ENCODE results near the gene PES1.

Gene PES1

DNA sequence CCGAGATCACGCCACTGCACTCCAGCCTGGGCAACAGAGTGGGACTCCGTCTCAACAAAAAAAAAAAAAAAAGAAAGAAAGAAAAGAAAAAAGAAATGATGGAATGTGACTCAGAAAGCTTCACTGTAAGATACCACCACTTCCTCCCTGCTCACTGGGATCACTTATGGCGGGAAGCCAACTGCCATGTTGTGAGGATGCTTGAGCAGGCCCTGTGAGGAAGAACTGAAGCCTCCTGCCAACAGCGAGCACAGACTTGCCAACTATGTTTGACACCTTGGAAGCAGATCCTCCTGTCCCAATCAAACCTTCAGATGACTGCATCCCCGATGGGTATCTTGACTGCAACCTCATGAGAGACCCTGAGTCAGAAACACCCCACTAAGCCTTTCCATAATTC is 53.4 kb downstream of the PES1 start:
- DNase-seq = no peak

DNA sequence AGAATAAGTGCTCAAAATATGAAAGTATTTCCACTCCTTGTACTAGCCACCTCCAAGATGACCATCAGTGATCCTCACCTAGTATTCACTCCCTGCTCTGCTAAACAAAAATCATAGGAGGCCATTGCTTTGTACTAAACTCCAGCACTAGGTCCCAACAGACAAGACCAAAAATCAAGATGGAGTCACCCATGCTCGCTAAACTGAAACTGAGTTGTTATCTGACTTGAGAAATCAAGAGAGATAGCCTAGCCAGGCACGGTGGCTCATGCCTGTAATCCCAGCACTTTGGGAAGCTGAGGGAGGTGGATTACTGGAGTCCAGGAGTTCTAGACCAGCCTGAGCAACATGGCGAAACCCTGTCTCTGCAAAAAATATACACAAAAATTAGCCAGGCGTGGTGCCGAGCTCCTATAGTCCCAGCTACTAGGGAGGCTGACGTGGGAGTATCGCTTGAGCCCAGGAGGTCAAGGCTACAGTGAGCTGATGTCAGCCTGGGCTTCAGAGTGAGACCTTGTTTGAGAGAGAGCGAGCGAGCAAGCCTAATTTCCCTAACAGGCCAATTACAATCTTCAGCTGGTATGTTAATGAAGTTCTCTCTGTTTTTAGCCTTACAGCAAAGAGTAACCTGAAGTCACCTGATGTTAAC is 54.5 kb downstream of the PES1 start:
- Mint-ChIP-seq H3K27ac (peak overlapping the region; percentile 8), H3K4me1 (ENCODE audit: low read depth) (peaks cover 1% of the 10 kb centered on the region), H3K4me3 (no peak overlapping the region), H3K27me3 (peaks cover 23% of the 10 kb centered on the region), H3K36me3 (ENCODE audit: low read depth) (no peaks in the 10 kb centered on the region), H3K9me3 (no peaks in the 10 kb centered on the region)
- DNase-seq = no peak

More for the DNA sequence above, 53.4 kb downstream of the PES1 start:
- Mint-ChIP-seq H3K27ac (no peak overlapping the region), H3K36me3 (ENCODE audit: low read depth) (no peaks in the 10 kb centered on the region), H3K27me3 (peaks cover 32% of the 10 kb centered on the region), H3K4me1 (ENCODE audit: low read depth) (peaks cover 4% of the 10 kb centered on the region), H3K4me3 (no peak overlapping the region), H3K9me3 (no peaks in the 10 kb centered on the region)

DNA sequence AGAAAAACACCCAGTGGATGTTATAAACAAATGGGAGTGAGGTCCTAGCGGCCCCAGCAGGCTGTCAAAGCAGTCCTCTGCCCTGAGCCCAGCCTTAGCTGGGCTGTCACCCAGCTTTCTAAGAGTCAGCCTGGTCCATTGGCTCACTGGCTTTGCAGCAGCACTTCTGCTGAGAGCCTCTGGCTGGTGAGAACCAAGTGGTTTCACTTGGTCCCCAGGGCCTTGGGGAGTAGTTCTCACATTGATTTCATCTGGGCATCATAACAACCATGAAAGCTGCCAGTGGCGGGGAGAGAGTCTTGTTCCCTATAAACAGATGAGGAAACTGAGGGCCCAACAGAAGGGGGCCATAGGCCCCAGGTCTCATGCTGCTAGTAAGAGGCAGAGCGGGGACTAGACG is 56.5 kb downstream of the PES1 start:
- H3K27ac Mint-ChIP-seq = no peak overlapping the region
- H3K4me1 Mint-ChIP-seq (ENCODE audit: low read depth) = no peaks in the 10 kb centered on the region
- no peaks in the 10 kb centered on the region for H3K36me3 Mint-ChIP-seq (ENCODE audit: low read depth)
- H3K4me3 Mint-ChIP-seq = no peak overlapping the region
- no peak for DNase-seq
- H3K27me3 Mint-ChIP-seq = peaks cover 10% of the 10 kb centered on the region
- no peaks in the 10 kb centered on the region for H3K9me3 Mint-ChIP-seq

DNA sequence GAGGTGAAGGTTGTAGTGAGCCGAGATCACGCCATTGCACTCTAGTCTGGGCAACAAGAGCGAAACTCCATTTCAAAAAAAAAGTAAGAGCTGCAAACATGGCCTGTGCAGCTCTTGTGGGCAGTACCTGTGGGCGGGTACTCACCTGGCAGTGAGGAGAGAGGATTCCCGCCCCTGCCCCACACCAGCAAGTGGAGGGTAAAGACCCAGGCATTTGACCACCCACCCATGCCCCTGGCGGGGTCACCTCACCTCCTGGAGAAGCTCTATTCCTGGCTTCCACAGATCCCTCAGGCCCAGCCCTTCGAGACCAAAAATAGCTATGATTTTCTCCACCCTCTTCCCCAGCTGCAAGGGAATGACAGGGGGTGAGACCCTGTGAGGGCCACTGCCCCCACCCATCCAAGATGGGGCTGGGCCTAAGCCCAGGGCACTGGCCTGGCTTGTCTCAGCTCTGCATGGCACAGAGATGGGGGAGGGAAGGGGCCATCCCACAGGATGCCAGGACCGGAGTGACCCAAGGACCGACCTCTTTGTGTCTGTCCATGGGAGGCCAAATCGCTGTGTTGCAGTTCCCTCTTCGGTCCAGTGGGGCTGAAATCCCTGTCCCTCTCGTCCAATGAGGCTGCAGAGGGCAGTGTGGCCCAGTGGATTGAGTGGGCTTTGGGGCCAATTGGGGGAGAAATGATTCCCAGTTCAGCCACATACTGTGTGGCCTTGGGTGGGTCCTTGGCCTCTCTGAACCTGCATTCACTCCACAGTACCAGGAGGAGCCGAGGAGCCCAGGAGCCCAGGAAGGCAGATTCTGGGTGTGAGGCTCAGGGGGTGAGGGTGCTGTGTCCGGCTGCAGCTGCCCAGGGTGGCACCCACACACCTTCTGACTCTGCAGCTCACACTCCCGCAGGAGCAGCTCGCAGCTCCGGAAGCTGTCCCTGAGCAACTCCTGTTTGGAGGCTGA is 59.8 kb downstream of the PES1 start:
- no peak for DNase-seq
- H3K36me3 Mint-ChIP-seq (ENCODE audit: low read depth) = no peaks in the 10 kb centered on the region
- no peaks in the 10 kb centered on the region for H3K4me1 Mint-ChIP-seq (ENCODE audit: low read depth)
- no peaks in the 10 kb centered on the region for H3K9me3 Mint-ChIP-seq
- H3K27ac Mint-ChIP-seq = no peak overlapping the region
- H3K4me3 Mint-ChIP-seq = no peak overlapping the region
- no peaks in the 10 kb centered on the region for H3K27me3 Mint-ChIP-seq

DNA sequence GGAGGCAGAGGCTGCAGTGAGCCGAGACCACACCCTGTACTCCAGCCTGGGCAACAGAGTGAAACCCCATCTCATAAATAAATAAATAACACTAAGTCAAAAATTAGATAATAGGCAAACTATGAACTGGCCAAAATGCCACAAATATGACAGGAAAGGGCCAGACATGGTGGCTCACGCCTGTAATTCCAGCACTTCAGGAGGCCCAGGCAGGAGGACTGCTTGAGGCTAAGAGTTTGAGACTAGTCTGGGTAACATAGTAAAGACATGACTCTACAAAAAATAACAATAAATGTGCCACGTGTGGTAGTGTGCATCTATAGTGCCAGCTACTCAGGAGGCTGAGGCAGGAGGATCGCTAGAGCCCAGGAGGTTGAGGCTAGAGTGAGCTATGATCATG is 65.1 kb downstream of the PES1 start:
- DNase-seq = no peak
- H3K36me3 Mint-ChIP-seq (ENCODE audit: low read depth) = no peaks in the 10 kb centered on the region
- H3K9me3 Mint-ChIP-seq = no peaks in the 10 kb centered on the region
- no peak overlapping the region for H3K27ac Mint-ChIP-seq
- no peaks in the 10 kb centered on the region for H3K4me1 Mint-ChIP-seq (ENCODE audit: low read depth)
- no peak overlapping the region for H3K4me3 Mint-ChIP-seq
- H3K27me3 Mint-ChIP-seq = peaks cover 3% of the 10 kb centered on the region
